ENCODE measurements around the gene GTF3C2. TPM values are rescaled to one million over a fixed set of nuclear protein-coding genes. Genes with fewer than 3 reads are reported as not detected.

GTF3C2 gene
- total and polyA plus RNA-seq, 2 of the 4 experiments (the other 2 are of a cell fraction): 25.5 to 36.9 TPM

DNA sequence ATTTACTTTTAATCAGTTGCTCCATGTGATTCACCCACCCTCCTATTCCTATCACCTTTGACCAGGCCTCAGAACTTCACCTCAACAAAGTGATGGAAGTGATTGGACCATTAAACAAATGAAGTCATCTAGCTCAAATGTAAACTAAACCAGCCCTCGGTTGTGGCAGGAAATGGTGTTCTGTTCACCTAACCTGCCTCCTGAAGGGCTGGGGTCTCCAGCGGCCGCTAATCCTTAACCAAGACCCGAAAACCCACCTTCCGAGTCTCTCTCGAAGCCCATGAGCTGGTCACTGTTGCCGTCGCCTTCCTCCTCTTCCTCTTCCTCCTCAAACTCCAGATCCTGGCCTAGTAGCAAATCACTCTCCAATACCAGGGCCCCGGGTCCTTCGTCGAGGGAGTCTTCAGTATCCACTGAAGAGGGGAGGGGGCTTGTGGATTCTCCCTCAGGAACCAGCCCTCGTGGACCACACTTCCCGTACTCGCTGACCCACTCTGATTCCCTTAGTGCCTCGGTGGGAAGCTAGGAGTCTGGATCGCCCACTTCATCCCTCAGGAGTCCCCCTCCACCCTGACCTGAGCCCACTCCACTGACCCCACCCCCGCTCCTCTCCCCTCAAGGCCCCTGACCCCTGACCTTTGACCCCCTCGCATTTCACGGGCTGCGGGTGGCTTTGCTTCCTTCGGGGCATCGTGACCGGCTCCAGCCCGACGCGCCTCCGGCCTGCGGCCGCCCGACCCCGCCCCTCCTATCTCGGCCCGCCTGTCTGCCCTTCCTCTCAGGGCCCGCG lies 23.5 kb upstream of the GTF3C2 start:
- 0 out of 3 replicates have a peak overlapping the region, but pooled peaks have one; percentile 48 for H2BK15ac ChIP-seq (ENCODE audit: low read depth, low read length)
- intact Hi-C loops (cut with micrococcal nuclease) (no loop called here), in situ Hi-C loops (cut with MboI; ENCODE audit: low sequenced_read_pairs) (no loop called here), dilution Hi-C loops (cut with HindIII; ENCODE audit: low sequenced_read_pairs, unreplicated experiment) (no loop called here)
- peak overlapping the region; percentile 87 for H3K9ac ChIP-seq (ENCODE audit: low read depth, low read length)
- H3K79me1 ChIP-seq (ENCODE audit: low read depth in 1 of 2, low read length in 2 of 2): peaks cover 12 to 47% of the 10 kb centered on the region in 2 experiments; a peak in 3 of 4 replicates
- peaks cover 6% of the 10 kb centered on the region for H3K4me1 ChIP-seq (ENCODE audit: control insufficient read depth, insufficient read depth, low read length)
- peak; percentile 53 for ATAC-seq (ENCODE audit: low read depth)
- BruUV-seq (replicated peaks): no TSS peak
- H3K23ac ChIP-seq (ENCODE audit: low read depth, low read length): peak overlapping the region; percentile 94
- peak overlapping the region; percentile 73; the same call in 1 of the 2 replicates for H3K56ac ChIP-seq (ENCODE audit: extremely low read depth, insufficient read depth, low read length)
- peak; percentile 76 for DNase-seq
- H4K5ac ChIP-seq (ENCODE audit: low read depth, low read length): peak overlapping the region; percentile 90
- peak overlapping the region; percentile 81 for H3K4me3 ChIP-seq (ENCODE audit: insufficient read depth, low read depth, low read length)
- H2BK120ac ChIP-seq (ENCODE audit: low read depth, low read length): peak overlapping the region; percentile 45; the same call in 1 of the 2 replicates
- ChIA-PET POLR2A (ENCODE audit: unreplicated experiment) (interaction anchor here (1.9 kb wide), 1 partner anchor 23 kb away, joined by 5 read pairs; the partner anchor contains the start of gene GTF3C2), CTCF (no interaction called here)
- H2BK20ac ChIP-seq (ENCODE audit: low read depth, low read length): no peak overlapping the region
- H4K20me1 ChIP-seq (ENCODE audit: insufficient read depth, low read length): peaks cover 17% of the 10 kb centered on the region; the same call in 1 of the 2 replicates
- 1% methylated on average over 19 of the region's 35 CpGs; no CpG with 5 or more reads in 1 of the 2 experiments for WGBS, 2 experiments (ENCODE audit: extremely low coverage in 2 of 2, insufficient read length in 1 of 2)
- H3K14ac ChIP-seq (replicated peaks; ENCODE audit: low read depth, low read length): peak overlapping the region; percentile 93
- H2AK5ac ChIP-seq (ENCODE audit: low read depth, low read length): peak overlapping the region; percentile 89
- peak overlapping the region; percentile 75 for H3K27ac ChIP-seq (ENCODE audit: insufficient read depth, low read length)
- H3K9me3 ChIP-seq (ENCODE audit: control insufficient read depth, insufficient read depth, low read length): no peaks in the 10 kb centered on the region
- H3K4me2 ChIP-seq (ENCODE audit: low read depth, low read length): peak overlapping the region; percentile 94
- peak overlapping the region; percentile 38 to 95 for H4K8ac ChIP-seq (ENCODE audit: low read depth in 2 of 2, low read length in 2 of 2)
- H3K4ac ChIP-seq (ENCODE audit: low read depth, low read length): peak overlapping the region; percentile 93
- H4K91ac ChIP-seq (ENCODE audit: insufficient read depth, low read depth, low read length): peak overlapping the region; percentile 77
- no peak for TF ChIP-seq RAD21 (IDR thresholded peaks at IDR 0.05; ENCODE audit: low read length)
- no peak for TF ChIP-seq MAZ (IDR thresholded peaks at IDR 0.05; ENCODE audit: borderline replicate concordance, low read depth, low read length)
- TF ChIP-seq RCOR1 (IDR thresholded peaks at IDR 0.05; ENCODE audit: insufficient replicate concordance, low read length): no peak
- TF ChIP-seq MAFK (IDR thresholded peaks at IDR 0.05; ENCODE audit: low read depth, low read length): no peak
- TF ChIP-seq CTCF (conservative IDR thresholded peaks at IDR 0.05; ENCODE audit: low read depth, low read length): no peak
- TF ChIP-seq SMC3 (IDR thresholded peaks at IDR 0.05; ENCODE audit: low read depth, low read length): no peak
- no peak for TF ChIP-seq BHLHE40 (IDR thresholded peaks at IDR 0.05; ENCODE audit: low read depth, low read length)
- TF ChIP-seq, protein P1, sequence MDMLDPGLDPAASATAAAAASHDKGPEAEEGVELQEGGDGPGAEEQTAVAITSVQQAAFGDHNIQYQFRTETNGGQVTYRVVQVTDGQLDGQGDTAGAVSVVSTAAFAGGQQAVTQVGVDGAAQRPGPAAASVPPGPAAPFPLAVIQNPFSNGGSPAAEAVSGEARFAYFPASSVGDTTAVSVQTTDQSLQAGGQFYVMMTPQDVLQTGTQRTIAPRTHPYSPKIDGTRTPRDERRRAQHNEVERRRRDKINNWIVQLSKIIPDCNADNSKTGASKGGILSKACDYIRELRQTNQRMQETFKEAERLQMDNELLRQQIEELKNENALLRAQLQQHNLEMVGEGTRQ (IDR thresholded peaks at IDR 0.05; ENCODE audit: low read depth, low read length): peak; percentile 45
- TF ChIP-seq POLR2A (IDR thresholded peaks at IDR 0.05; ENCODE audit: low read depth, low read length): peak; percentile 73
- TF ChIP-seq FOS (IDR thresholded peaks at IDR 0.05; ENCODE audit: low read depth, low read length): no peak
- peak overlapping the region; percentile 99 for H2AK9ac ChIP-seq (replicated peaks; ENCODE audit: low read depth, low read length, poor library complexity)
- H3K36me3 ChIP-seq (ENCODE audit: control insufficient read depth, insufficient read depth, low read length): peaks cover 65% of the 10 kb centered on the region
- peak overlapping the region; percentile 68; the same call in 1 of the 2 replicates for H3K18ac ChIP-seq (ENCODE audit: low read depth, low read length)
- H3K9me1 ChIP-seq (ENCODE audit: insufficient read depth, low read length): 0 out of 2 replicates have a peak, but pooled peaks cover 3% of the 10 kb centered on the region
- H3K27me3 ChIP-seq (ENCODE audit: control insufficient read depth, insufficient read depth, low read length): no peaks in the 10 kb centered on the region
- H2AFZ ChIP-seq (replicated peaks; ENCODE audit: low read length, poor library complexity): peak overlapping the region; percentile 95
- H2BK5ac ChIP-seq (ENCODE audit: low read depth, low read length, poor library complexity, severe bottlenecking): peak overlapping the region; percentile 83

Data from IMR-90 (cell line).